ENCODE data around the gene UXT.

Gene UXT

DNA sequence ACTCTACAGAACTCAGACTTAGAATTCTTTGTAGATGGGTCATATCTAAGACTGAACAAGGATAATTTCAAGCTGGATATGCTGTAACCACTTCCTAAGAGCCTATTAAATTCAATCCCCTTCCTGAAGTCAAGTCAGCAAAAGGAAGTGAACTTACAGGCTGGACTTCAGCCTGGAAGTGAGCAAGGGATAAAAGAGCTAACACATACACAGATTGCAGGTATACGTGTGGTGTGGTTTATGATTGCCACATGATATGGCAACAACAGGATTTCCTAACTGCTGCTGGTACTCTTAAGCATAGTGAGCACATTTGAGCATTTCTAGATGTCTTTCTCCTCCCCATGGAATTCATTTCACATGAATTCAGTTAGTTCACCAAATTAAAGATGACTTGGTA is 38.2 kb upstream of the UXT start:
- Histone ChIP-seq H3K4me3 (ENCODE audit: insufficient read depth in 1 of 2, low read depth in 1 of 2, low read length in 2 of 2) (no peak overlapping the region), H3K14ac (ENCODE audit: low read length in 2 of 2) (no peak overlapping the region), H3K27me3 (ENCODE audit: control insufficient read depth in 1 of 2, insufficient read depth in 1 of 2, low read length in 2 of 2) (peaks cover 0 to 6% of the 10 kb centered on the region in 2 experiments), H3K4ac (ENCODE audit: low read depth in 1 of 2, low read length in 2 of 2) (no peak overlapping the region), H3K23ac (ENCODE audit: low read length in 2 of 2) (no peak overlapping the region), H2BK120ac (ENCODE audit: low read depth, low read length) (no peak overlapping the region), H2AK5ac (ENCODE audit: low read length, severe bottlenecking) (no peak overlapping the region), H3K9me3 (ENCODE audit: control insufficient read depth, low read length) (peaks cover 6% of the 10 kb centered on the region), H3K4me1 (ENCODE audit: control insufficient read depth, insufficient read depth, low read depth, low read length) (no peaks in the 10 kb centered on the region), H3K27ac (ENCODE audit: low read length, poor library complexity, severe bottlenecking) (no peak overlapping the region), H3K4me2 (ENCODE audit: low read length, poor library complexity, severe bottlenecking) (no peak overlapping the region), H4K8ac (ENCODE audit: low read length) (no peak overlapping the region), H3K79me1 (replicated peaks; ENCODE audit: low read length, poor library complexity, severe bottlenecking) (no peaks in the 10 kb centered on the region), H2BK5ac (ENCODE audit: low read depth, low read length, poor library complexity, severe bottlenecking) (no peak overlapping the region), H3K36me3 (ENCODE audit: control insufficient read depth in 1 of 2, insufficient read depth in 2 of 2, low read depth in 1 of 2, low read length in 2 of 2) (no peaks in the 10 kb centered on the region), H4K91ac (ENCODE audit: low read length) (no peak overlapping the region), H2BK12ac (ENCODE audit: low read length in 2 of 2) (no peak overlapping the region), H2AFZ (ENCODE audit: low read depth, low read length) (no peak overlapping the region), H3K18ac (ENCODE audit: low read depth in 1 of 2, low read length in 2 of 2) (no peak overlapping the region), H3K9ac (ENCODE audit: low read length) (no peak overlapping the region), H2BK15ac (ENCODE audit: low read depth, poor library complexity, severe bottlenecking) (no peak overlapping the region)
- no peak for DNase-seq
- 80% methylated on average over 1 of the region's 1 CpG for WGBS

DNA sequence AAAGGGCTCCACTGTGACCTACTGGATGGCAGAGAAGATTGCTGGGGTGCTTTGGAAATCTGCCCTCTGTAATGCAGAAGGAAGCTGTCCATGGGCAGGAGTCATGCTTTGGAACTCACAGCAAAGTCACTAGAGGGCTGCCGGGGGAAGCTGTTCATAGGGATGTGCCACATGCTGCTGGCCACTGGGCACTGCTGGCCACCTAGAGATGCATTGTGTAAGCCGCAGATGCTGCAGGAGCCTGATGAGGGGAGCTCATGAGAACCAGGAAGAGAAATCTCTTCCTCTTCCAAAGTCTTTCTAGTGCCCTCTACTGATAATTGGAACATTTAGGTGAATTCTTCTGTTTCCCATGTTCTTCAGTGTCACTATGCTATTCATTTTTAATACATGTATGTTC is 31.2 kb upstream of the UXT start:
- Histone ChIP-seq H3K4me1 (ENCODE audit: control insufficient read depth, insufficient read depth, low read depth, low read length) (no peaks in the 10 kb centered on the region), H2AK5ac (ENCODE audit: low read length, severe bottlenecking) (no peak overlapping the region), H4K8ac (ENCODE audit: low read length) (no peak overlapping the region), H3K27me3 (ENCODE audit: control insufficient read depth in 1 of 2, insufficient read depth in 1 of 2, low read length in 2 of 2) (peaks cover 3 to 5% of the 10 kb centered on the region in 2 experiments), H3K36me3 (ENCODE audit: control insufficient read depth in 1 of 2, insufficient read depth in 2 of 2, low read depth in 1 of 2, low read length in 2 of 2) (no peaks in the 10 kb centered on the region), H3K18ac (ENCODE audit: low read depth in 1 of 2, low read length in 2 of 2) (no peak overlapping the region), H3K79me1 (replicated peaks; ENCODE audit: low read length, poor library complexity, severe bottlenecking) (no peaks in the 10 kb centered on the region), H2BK5ac (ENCODE audit: low read depth, low read length, poor library complexity, severe bottlenecking) (no peak overlapping the region), H3K14ac (ENCODE audit: low read length in 2 of 2) (no peak overlapping the region), H3K27ac (ENCODE audit: low read length, poor library complexity, severe bottlenecking) (no peak overlapping the region), H2BK120ac (ENCODE audit: low read depth, low read length) (no peak overlapping the region), H3K9ac (ENCODE audit: low read length) (no peak overlapping the region), H3K4ac (ENCODE audit: low read depth in 1 of 2, low read length in 2 of 2) (no peak overlapping the region), H4K91ac (ENCODE audit: low read length) (no peak overlapping the region), H3K4me2 (ENCODE audit: low read length, poor library complexity, severe bottlenecking) (no peak overlapping the region), H2AFZ (ENCODE audit: low read depth, low read length) (no peak overlapping the region), H2BK12ac (ENCODE audit: low read length in 2 of 2) (no peak overlapping the region), H2BK15ac (ENCODE audit: low read depth, poor library complexity, severe bottlenecking) (no peak overlapping the region), H3K9me3 (ENCODE audit: control insufficient read depth, low read length) (no peaks in the 10 kb centered on the region), H3K4me3 (ENCODE audit: insufficient read depth in 1 of 2, low read depth in 1 of 2, low read length in 2 of 2) (no peak overlapping the region), H3K23ac (ENCODE audit: low read length in 2 of 2) (no peak overlapping the region)
- no peak for DNase-seq
- WGBS, result 94% methylated on average over 1 of the region's 2 CpGs

DNA sequence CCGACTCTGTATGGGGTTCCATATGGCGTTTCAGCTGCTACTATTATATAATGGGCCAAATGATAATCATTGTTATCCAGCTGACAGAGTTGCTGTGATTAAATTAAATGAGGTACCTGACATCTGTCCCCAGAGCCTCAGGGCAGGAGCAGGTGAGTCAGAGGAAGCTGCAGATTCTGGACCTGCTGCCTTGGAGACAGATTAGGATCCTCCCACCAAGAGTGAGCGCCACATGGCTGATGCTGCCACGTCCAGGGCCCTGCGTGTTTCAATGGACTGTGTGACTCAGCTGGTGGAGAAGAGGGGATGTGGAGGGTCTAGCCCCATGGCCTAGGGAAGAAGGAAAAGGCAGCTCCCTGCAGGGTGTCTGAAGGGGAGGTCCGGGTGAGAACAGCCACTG is 28.3 kb upstream of the UXT start:
- H3K4me1 ChIP-seq (ENCODE audit: control insufficient read depth, insufficient read depth, low read depth, low read length), result no peaks in the 10 kb centered on the region
- no peak overlapping the region for H3K18ac ChIP-seq (ENCODE audit: low read depth in 1 of 2, low read length in 2 of 2)
- no peak overlapping the region for H3K27ac ChIP-seq (ENCODE audit: low read length, poor library complexity, severe bottlenecking)
- no peak overlapping the region for H2BK15ac ChIP-seq (ENCODE audit: low read depth, poor library complexity, severe bottlenecking)
- H3K27me3 ChIP-seq (ENCODE audit: control insufficient read depth in 1 of 2, insufficient read depth in 1 of 2, low read length in 2 of 2), result peaks cover 3 to 5% of the 10 kb centered on the region in 2 experiments
- DNase-seq, result no peak
- no peak overlapping the region for H3K4me2 ChIP-seq (ENCODE audit: low read length, poor library complexity, severe bottlenecking)
- no peak overlapping the region for H2BK5ac ChIP-seq (ENCODE audit: low read depth, low read length, poor library complexity, severe bottlenecking)
- no peak overlapping the region for H2BK120ac ChIP-seq (ENCODE audit: low read depth, low read length)
- 55% methylated on average over 4 of the region's 6 CpGs for WGBS
- H2AFZ ChIP-seq (ENCODE audit: low read depth, low read length), result no peak overlapping the region
- no peak overlapping the region for H2AK5ac ChIP-seq (ENCODE audit: low read length, severe bottlenecking)
- no peak overlapping the region for H3K23ac ChIP-seq (ENCODE audit: low read length in 2 of 2)
- H3K4ac ChIP-seq (ENCODE audit: low read depth in 1 of 2, low read length in 2 of 2), result no peak overlapping the region
- no peak overlapping the region for H3K14ac ChIP-seq (ENCODE audit: low read length in 2 of 2)
- no peaks in the 10 kb centered on the region for H3K9me3 ChIP-seq (ENCODE audit: control insufficient read depth, low read length)
- H3K9ac ChIP-seq (ENCODE audit: low read length), result no peak overlapping the region
- no peaks in the 10 kb centered on the region for H3K79me1 ChIP-seq (replicated peaks; ENCODE audit: low read length, poor library complexity, severe bottlenecking)
- no peak overlapping the region for H3K4me3 ChIP-seq (ENCODE audit: insufficient read depth in 1 of 2, low read depth in 1 of 2, low read length in 2 of 2)
- H2BK12ac ChIP-seq (ENCODE audit: low read length in 2 of 2), result no peak overlapping the region
- H4K91ac ChIP-seq (ENCODE audit: low read length), result no peak overlapping the region
- H3K36me3 ChIP-seq (ENCODE audit: control insufficient read depth in 1 of 2, insufficient read depth in 2 of 2, low read depth in 1 of 2, low read length in 2 of 2), result no peaks in the 10 kb centered on the region
- no peak overlapping the region for H4K8ac ChIP-seq (ENCODE audit: low read length)

DNA sequence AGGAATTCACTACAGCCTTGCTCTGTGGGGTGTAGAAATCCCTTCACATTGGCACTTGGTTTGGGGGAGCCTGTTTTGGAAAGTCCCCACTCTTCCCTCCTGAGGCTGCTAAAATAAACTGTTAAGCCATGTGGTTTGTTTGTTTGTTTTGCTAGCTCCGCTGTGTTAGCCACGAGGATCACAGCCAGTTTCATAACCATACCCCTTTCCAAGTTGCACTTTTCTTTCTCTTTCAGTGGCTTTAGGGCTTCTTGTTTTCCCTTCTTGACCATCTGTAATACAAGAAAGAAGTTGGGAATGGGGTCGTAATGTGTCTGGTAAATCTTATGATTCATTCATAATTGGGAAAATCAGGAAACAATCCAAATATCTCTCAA is 24.8 kb upstream of the UXT start:
- Histone ChIP-seq H3K14ac (ENCODE audit: low read length in 2 of 2) (no peak overlapping the region), H3K23ac (ENCODE audit: low read length in 2 of 2) (no peak overlapping the region), H2AFZ (ENCODE audit: low read depth, low read length) (no peak overlapping the region), H2BK120ac (ENCODE audit: low read depth, low read length) (no peak overlapping the region), H3K4ac (ENCODE audit: low read depth in 1 of 2, low read length in 2 of 2) (no peak overlapping the region), H3K27me3 (ENCODE audit: control insufficient read depth in 1 of 2, insufficient read depth in 1 of 2, low read length in 2 of 2) (no peaks in the 10 kb centered on the region), H3K27ac (ENCODE audit: low read length, poor library complexity, severe bottlenecking) (no peak overlapping the region), H3K4me3 (ENCODE audit: insufficient read depth in 1 of 2, low read depth in 1 of 2, low read length in 2 of 2) (no peak overlapping the region), H4K91ac (ENCODE audit: low read length) (no peak overlapping the region), H3K4me2 (ENCODE audit: low read length, poor library complexity, severe bottlenecking) (no peak overlapping the region), H3K18ac (ENCODE audit: low read depth in 1 of 2, low read length in 2 of 2) (no peak overlapping the region), H2AK5ac (ENCODE audit: low read length, severe bottlenecking) (no peak overlapping the region), H3K79me1 (replicated peaks; ENCODE audit: low read length, poor library complexity, severe bottlenecking) (no peaks in the 10 kb centered on the region), H2BK12ac (ENCODE audit: low read length in 2 of 2) (no peak overlapping the region), H3K4me1 (ENCODE audit: control insufficient read depth, insufficient read depth, low read depth, low read length) (no peaks in the 10 kb centered on the region), H2BK5ac (ENCODE audit: low read depth, low read length, poor library complexity, severe bottlenecking) (no peak overlapping the region), H3K9ac (ENCODE audit: low read length) (no peak overlapping the region), H2BK15ac (ENCODE audit: low read depth, poor library complexity, severe bottlenecking) (no peak overlapping the region), H4K8ac (ENCODE audit: low read length) (no peak overlapping the region), H3K9me3 (ENCODE audit: control insufficient read depth, low read length) (no peaks in the 10 kb centered on the region), H3K36me3 (ENCODE audit: control insufficient read depth in 1 of 2, insufficient read depth in 2 of 2, low read depth in 1 of 2, low read length in 2 of 2) (no peaks in the 10 kb centered on the region)
- WGBS, result no CpG with 5 or more reads among the region's 3 CpGs
- peak; percentile 4 for DNase-seq

All from mesenchymal stem cell (in vitro differentiated cells and primary cell).